ENCODE measurements around the gene NLRP14.

DNA sequence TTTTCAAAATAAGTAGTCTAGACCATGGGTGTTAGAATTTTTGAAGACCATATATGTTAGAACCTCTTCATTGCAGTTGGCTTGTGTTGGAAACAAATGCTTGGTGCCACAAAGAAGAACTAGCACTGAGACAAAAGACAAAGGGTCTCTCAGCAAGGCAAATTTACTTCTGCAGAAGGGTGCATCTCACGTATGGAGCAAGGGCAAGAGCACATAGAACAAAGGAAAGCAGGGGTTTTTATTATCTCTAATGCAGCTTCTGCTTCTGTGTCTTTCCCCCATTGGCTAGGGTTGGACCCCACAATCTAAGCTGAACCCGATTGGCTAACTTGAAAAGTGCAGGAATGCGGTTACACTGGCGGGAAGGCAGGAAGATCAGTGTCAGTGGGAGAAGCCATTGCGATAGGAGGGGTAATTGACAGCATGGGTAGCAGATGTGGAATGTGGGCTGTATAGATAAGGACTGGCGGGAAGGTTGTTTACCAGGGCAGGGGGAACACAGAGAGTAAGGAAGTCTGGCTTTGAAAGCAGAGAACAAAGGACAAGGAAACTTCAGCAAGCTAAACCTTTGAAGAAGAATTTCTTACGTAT, 59.4 kb downstream of the NLRP14 start:
- TF ChIP-seq, protein P1, sequence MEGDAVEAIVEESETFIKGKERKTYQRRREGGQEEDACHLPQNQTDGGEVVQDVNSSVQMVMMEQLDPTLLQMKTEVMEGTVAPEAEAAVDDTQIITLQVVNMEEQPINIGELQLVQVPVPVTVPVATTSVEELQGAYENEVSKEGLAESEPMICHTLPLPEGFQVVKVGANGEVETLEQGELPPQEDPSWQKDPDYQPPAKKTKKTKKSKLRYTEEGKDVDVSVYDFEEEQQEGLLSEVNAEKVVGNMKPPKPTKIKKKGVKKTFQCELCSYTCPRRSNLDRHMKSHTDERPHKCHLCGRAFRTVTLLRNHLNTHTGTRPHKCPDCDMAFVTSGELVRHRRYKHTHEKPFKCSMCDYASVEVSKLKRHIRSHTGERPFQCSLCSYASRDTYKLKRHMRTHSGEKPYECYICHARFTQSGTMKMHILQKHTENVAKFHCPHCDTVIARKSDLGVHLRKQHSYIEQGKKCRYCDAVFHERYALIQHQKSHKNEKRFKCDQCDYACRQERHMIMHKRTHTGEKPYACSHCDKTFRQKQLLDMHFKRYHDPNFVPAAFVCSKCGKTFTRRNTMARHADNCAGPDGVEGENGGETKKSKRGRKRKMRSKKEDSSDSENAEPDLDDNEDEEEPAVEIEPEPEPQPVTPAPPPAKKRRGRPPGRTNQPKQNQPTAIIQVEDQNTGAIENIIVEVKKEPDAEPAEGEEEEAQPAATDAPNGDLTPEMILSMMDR (conservative IDR thresholded peaks at IDR 0.05; ENCODE audit: low read length) = no peak
- TF ChIP-seq EZH2phosphoT487 (IDR thresholded peaks at IDR 0.05; ENCODE audit: borderline replicate concordance) = no peak

Measured in Loucy (cell line).